Measurements from ENCODE around the gene ZNF740. TPM values are rescaled to one million over a fixed set of nuclear protein-coding genes. Genes with fewer than 3 reads are reported as not detected.

ZNF740 gene
- total and polyA plus RNA-seq, 2 experiments from 2014 or later = 4.6 to 13.2 TPM

GRCh38 chr12:53212931-53213330, 32.4 kb downstream of the ZNF740 start:
- WGBS (ENCODE audit: low lambda C conversion rate, missing lambda C conversion rate) = 65% methylated on average over 12 of the region's 12 CpGs
- Histone ChIP-seq H3K4me2 (no peak overlapping the region), H3K79me2 (peaks cover 36% of the 10 kb centered on the region), H2AFZ (no peak overlapping the region), H3K27me3 (no peaks in the 10 kb centered on the region), H3K27ac (no peak overlapping the region), H3K36me3 (replicated peaks; ENCODE audit: insufficient read depth, low read depth) (no peaks in the 10 kb centered on the region), H3K4me1 (ENCODE audit: insufficient read depth) (peaks cover 26% of the 10 kb centered on the region), H3K9me3 (ENCODE audit: low read depth) (no peaks in the 10 kb centered on the region), H3K9me2 (replicated peaks; ENCODE audit: insufficient read depth) (no peaks in the 10 kb centered on the region), H3K4me3 (no peak overlapping the region), H4K20me1 (ENCODE audit: insufficient read depth, poor library complexity, severe bottlenecking) (peaks cover 21% of the 10 kb centered on the region)
- DNase-seq (ENCODE audit: low spot score) = no peak
- TF ChIP-seq CTCF (IDR thresholded peaks at IDR 0.05; ENCODE audit: poor library complexity) = no peak
- TF ChIP-seq EZH2phosphoT487 (IDR thresholded peaks at IDR 0.05; ENCODE audit: low read depth, severe bottlenecking, unreplicated experiment) = no peak
- TF ChIP-seq EZH2 (IDR thresholded peaks at IDR 0.05; ENCODE audit: borderline replicate concordance) = no peak

GRCh38 chr12:53213348-53213747, 32.8 kb downstream of the ZNF740 start:
- H3K27ac ChIP-seq = no peak overlapping the region
- peak; percentile 90 for DNase-seq (ENCODE audit: low spot score)

GRCh38 chr12:53214221-53214620, 33.7 kb downstream of the ZNF740 start:
- Histone ChIP-seq H3K79me2 (peaks cover 49% of the 10 kb centered on the region), H3K36me3 (replicated peaks; ENCODE audit: insufficient read depth, low read depth) (no peaks in the 10 kb centered on the region), H3K9me2 (replicated peaks; ENCODE audit: insufficient read depth) (no peaks in the 10 kb centered on the region), H3K4me3 (no peak overlapping the region), H3K4me1 (ENCODE audit: insufficient read depth) (peaks cover 34% of the 10 kb centered on the region), H3K27me3 (no peaks in the 10 kb centered on the region), H2AFZ (no peak overlapping the region), H3K4me2 (no peak overlapping the region), H3K27ac (no peak overlapping the region), H3K9me3 (ENCODE audit: low read depth) (no peaks in the 10 kb centered on the region), H4K20me1 (ENCODE audit: insufficient read depth, poor library complexity, severe bottlenecking) (peaks cover 21% of the 10 kb centered on the region)
- WGBS (ENCODE audit: low lambda C conversion rate, missing lambda C conversion rate) = 95% methylated on average over 5 of the region's 5 CpGs
- no peak for DNase-seq (ENCODE audit: low spot score)
- TF ChIP-seq EZH2phosphoT487 (IDR thresholded peaks at IDR 0.05; ENCODE audit: low read depth, severe bottlenecking, unreplicated experiment) (no peak), CTCF (IDR thresholded peaks at IDR 0.05; ENCODE audit: poor library complexity) (no peak), EZH2 (IDR thresholded peaks at IDR 0.05; ENCODE audit: borderline replicate concordance) (no peak)

More at GRCh38 chr12:53213348-53213747, 32.8 kb downstream of the ZNF740 start:
- no peaks in the 10 kb centered on the region for H3K9me3 ChIP-seq (ENCODE audit: low read depth)
- no peaks in the 10 kb centered on the region for H3K27me3 ChIP-seq
- 18% methylated on average over 14 of the region's 14 CpGs for WGBS (ENCODE audit: low lambda C conversion rate, missing lambda C conversion rate)
- no peak overlapping the region for H2AFZ ChIP-seq
- H3K4me2 ChIP-seq = no peak overlapping the region
- H3K4me3 ChIP-seq = no peak overlapping the region
- peaks cover 40% of the 10 kb centered on the region for H3K79me2 ChIP-seq
- no peak for TF ChIP-seq EZH2phosphoT487 (IDR thresholded peaks at IDR 0.05; ENCODE audit: low read depth, severe bottlenecking, unreplicated experiment)
- peak; percentile 93 for TF ChIP-seq CTCF (IDR thresholded peaks at IDR 0.05; ENCODE audit: poor library complexity)
- H3K9me2 ChIP-seq (replicated peaks; ENCODE audit: insufficient read depth) = no peaks in the 10 kb centered on the region
- no peaks in the 10 kb centered on the region for H3K36me3 ChIP-seq (replicated peaks; ENCODE audit: insufficient read depth, low read depth)
- H3K4me1 ChIP-seq (ENCODE audit: insufficient read depth) = peaks cover 30% of the 10 kb centered on the region
- peaks cover 21% of the 10 kb centered on the region for H4K20me1 ChIP-seq (ENCODE audit: insufficient read depth, poor library complexity, severe bottlenecking)

All from hepatocyte (in vitro differentiated cells).